Fibroblast of gingiva (primary cell): ENCODE data around the gene SV2A.
"Not testable (repeated sequence)": the region's sequence is repeated elsewhere in the genome, so short reads cannot be mapped to it uniquely, and the experiment has no call there.

ENCODE experiments used
- DNase-seq: peaks from one replicate; pipeline ENCODE4 v3.0.0-alpha.2; 2011; ENCODE audit warnings: low read depth

Gene SV2A, protein sequence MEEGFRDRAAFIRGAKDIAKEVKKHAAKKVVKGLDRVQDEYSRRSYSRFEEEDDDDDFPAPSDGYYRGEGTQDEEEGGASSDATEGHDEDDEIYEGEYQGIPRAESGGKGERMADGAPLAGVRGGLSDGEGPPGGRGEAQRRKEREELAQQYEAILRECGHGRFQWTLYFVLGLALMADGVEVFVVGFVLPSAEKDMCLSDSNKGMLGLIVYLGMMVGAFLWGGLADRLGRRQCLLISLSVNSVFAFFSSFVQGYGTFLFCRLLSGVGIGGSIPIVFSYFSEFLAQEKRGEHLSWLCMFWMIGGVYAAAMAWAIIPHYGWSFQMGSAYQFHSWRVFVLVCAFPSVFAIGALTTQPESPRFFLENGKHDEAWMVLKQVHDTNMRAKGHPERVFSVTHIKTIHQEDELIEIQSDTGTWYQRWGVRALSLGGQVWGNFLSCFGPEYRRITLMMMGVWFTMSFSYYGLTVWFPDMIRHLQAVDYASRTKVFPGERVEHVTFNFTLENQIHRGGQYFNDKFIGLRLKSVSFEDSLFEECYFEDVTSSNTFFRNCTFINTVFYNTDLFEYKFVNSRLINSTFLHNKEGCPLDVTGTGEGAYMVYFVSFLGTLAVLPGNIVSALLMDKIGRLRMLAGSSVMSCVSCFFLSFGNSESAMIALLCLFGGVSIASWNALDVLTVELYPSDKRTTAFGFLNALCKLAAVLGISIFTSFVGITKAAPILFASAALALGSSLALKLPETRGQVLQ

DNA sequence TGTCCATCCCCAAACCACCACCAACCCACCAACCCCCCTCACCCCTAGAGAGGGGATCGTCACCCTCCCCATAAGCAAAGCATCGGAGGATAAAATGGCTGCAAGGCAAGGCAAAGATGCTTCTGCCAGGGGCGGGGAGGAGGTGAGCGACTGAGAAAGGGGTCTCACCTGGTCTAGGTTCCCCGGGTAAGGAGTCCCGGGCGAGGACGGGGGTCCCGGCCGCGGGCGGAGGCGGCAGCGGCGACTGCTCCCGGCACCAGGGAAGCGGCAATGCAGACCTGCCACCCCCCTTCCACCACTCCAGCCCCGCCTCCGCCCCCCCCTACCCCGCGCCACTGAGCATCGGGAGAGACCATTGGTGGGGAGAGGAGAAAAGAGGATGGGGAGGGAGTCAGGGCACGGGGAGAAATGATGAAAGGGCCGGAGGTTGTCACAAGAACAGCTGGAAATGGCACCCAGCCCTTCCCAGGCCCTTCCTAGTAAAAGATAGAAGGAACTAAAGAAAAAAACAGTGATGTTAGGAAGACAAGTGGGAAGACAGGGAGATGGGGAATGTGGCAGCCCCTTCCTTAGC, at the start of gene SV2A:
Gene SV2A (minus strand): TSS at position 274 of the 574 bp plus-strand sequence. CDS start 4,004 bp downstream, outside the sequence.
- DNase-seq, result peak; percentile 69

GRCh38 chr1:149967041-149967440, 49.4 kb upstream of the SV2A start:
- DNase-seq, result no peak

DNA sequence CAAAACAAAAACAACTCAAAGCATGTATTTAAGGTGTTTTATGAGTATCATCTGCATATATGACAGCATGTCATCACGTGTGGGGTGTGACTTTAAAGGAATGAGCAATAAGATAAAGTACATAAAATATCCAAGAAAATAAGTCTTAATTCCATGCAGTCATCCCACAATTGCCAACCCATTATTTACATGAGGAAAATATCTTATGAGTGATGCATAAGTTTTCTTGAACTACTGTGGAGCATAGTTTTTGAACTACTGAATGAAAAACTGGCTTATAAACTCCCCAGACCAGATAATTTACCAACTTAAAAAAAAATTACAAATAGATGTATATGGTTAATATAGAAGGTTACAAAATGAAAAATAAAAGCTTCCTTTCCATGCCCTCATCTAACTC, 48.8 kb upstream of the SV2A start:
- no peak for DNase-seq

GRCh38 chr1:149965440-149965839, 47.8 kb upstream of the SV2A start:
- DNase-seq, result no peak

GRCh38 chr1:149963358-149963757, 45.7 kb upstream of the SV2A start:
- peak; percentile 50 for DNase-seq

GRCh38 chr1:149962736-149963135, 45.1 kb upstream of the SV2A start:
- DNase-seq, result no peak

DNA sequence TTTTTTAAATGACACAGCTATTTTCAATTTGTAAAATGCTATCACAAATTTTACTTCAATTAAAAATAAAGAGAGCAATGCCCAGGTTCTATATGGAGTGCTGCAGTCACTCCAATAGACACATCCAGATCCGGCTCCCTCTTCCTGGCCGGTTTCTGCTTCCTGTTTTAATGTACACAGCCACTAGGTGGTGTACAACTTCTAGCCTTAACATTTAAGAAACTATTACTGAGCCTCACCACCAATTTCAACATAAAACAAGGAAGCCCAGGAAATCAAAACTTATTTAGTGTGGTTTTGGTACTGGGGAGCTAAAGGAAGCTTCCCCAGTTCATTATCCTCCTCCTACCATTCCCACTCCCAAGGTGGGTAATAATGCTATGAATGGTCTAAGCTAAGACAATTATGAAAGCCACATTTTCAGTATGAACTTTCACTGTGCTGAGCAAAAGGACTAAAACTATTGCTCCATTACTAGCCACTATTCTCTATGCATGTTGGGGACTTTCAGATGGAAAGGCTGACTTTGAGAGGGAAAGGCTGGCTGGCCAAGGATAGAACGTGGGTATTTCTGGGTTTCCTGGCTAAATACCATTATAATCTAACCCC, 44.5 kb upstream of the SV2A start:
- DNase-seq, result peak; percentile 77

GRCh38 chr1:149957548-149957947, 39.9 kb upstream of the SV2A start:
- not testable (repeated sequence) for DNase-seq

- DNase-seq, result no peak
These were observed 32.3 kb upstream of the SV2A start for GRCh38 chr1:149949911-149950310.

DNA sequence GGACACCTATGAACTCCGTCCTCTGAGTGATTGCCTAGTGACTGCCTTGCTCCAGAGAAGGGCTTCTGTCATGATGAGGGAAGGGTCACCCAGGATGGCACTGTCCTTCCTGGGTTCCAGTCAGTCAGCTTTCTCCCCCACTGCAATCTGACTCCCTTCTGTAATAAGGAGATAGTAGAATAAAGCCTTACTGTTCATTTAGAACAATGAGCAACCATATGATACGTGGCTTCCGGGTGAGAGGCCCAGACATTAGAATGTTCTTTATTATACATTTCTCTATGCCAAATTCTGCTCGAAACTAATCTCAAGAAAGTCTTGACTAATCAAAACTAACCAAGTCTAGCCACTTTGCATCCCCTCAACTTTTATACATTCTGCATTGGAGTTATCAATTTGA, 27.6 kb upstream of the SV2A start:
- DNase-seq, result no peak

GRCh38 chr1:149942885-149943284, 25.2 kb upstream of the SV2A start:
- no peak for DNase-seq

- DNase-seq, result no peak
These were observed 24.6 kb upstream of the SV2A start for GRCh38 chr1:149942207-149942606.

DNA sequence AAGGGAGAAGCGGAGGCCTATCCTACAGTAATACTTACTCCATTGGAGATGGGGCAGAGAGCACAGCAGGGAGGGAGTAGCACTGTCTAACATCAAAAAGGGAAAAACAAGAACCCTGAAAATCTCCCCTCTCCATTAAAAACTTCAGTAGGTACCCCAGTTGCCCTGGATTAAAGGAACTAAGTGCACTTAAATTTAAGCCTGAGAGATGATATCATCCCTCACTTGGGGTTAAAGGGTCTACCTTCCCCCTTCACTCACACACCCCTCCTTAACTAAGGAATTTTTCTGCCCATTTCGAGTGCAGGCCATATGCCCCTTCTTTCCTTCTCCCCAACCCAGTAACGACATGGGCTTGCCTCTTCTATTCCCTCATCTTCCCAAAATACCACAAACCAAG, 22.8 kb upstream of the SV2A start:
- DNase-seq, result no peak

- not testable (repeated sequence) for DNase-seq
These were observed 21.0 kb upstream of the SV2A start for GRCh38 chr1:149938668-149939003.

GRCh38 chr1:149937759-149938158, 20.1 kb upstream of the SV2A start:
- DNase-seq, result no peak

GRCh38 chr1:149936992-149937705, 19.5 kb upstream of the SV2A start:
- peak; percentile 43 for DNase-seq

DNA sequence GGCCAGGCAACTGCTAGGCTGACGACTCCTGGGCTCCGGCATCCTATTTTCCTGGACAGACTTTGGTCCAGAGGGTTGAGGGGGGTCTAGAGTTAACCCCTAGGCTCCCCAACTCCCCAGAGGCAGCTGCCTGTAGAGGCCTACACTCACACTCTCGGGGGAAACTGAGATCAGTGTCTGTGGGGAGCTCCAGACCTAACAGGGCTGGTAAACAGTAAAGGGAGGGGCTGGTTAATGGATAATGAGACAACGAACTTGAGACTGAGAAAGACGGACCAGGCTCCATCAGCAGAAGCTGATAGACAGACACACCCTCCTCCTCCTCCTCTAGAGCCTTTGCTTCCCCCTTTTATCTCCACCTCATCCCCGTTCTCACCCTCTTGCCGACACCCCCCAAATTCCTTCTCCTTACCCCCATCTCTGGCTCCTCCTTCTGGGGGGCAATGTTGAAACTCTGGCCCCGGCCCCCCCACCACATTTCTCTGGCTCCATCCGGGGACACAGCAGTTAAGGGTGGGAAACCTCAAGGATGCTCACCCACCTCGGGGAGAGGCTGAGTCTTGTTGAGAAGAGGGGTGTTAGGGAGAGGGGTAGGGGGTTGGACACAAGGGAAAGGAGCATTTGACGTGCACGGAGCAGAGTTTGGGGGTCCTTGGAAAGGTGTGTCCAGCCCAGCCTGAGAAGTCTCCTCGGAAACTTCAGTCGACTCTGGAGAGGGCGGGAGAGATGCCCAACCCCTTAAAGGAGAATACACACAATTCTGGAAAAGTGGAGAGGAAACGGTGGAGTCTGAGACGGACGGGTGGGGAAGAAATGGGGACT, 18.7 kb upstream of the SV2A start, which contains the start of gene MTMR11:
Gene MTMR11 (minus strand): TSS at position 710 of the 822 bp plus-strand sequence. CDS start 232 bp downstream, at position 478.
- peak; percentile 14 for DNase-seq

- no peak for DNase-seq
These were observed 16.7 kb upstream of the SV2A start for GRCh38 chr1:149934356-149934755.

DNA sequence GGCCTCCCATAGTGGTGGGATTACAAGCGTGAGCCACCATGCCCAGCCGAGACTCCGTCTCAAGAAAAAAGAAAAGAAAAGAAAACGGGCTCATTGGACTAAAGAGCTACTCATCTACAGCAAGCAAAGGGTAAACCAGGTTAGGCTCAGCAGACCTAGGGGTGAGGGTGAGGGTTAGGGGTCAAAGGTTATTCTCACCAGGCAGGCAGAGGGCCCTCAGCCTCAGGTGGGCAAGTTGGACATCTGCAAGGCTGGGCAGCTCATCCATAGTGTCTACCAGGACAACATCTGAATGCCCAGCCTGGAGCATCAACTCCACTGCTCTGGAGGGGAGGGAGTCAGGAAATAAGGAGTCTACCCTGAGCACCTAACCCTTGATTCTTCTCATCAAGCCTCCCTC, 15.6 kb upstream of the SV2A start:
- no peak for DNase-seq

- DNase-seq, result no peak
These were observed 14.8 kb upstream of the SV2A start for GRCh38 chr1:149932474-149932873.

DNA sequence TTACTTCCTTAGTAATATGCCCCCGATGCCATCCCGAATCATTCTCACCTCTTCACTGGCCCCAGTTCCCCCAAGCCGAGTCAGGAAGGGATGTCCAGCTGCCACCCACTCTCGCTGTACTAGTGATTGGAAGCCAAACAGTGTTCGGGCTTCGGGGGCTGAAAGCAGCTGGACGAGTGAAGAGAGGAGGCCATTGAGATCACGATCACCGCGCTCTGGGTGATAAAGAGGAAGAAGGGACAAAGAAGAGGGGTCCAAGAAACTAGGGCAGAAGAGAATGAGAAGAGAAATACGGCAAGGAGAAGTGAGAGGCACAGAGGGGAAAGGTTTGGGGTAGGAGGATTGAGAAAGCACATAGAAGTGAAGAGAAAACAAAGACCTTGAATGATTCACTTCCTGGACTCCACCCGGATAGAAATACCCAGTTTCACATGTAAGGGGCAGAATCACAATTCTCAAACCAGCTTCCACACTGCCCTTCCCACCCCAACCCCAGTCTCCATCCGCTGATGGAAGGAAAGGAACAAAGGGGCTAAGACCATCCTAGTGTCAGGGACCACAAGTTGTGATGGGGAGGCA, 13.7 kb upstream of the SV2A start:
- no peak for DNase-seq
